ENCODE data around the gene MCM10. TPM values are rescaled to one million over a fixed set of nuclear protein-coding genes. Genes with fewer than 3 reads are reported as not detected.
"Not testable (repeated sequence)": the region's sequence is repeated elsewhere in the genome, so short reads cannot be mapped to it uniquely, and the experiment has no call there.

MCM10 gene
- total RNA-seq, 1 donor from 2014 or later = 14.8 TPM

GRCh38 chr10:13236638-13237037 lies 75.3 kb downstream of the MCM10 start:
- no peaks in the 10 kb centered on the region for H3K9me3 Mint-ChIP-seq
- no peak overlapping the region for H3K27ac Mint-ChIP-seq
- TF ChIP-seq CTCF (IDR thresholded peaks at IDR 0.05; ENCODE audit: unreplicated experiment) = no peak
- no peak for DNase-seq (ENCODE audit: low spot score in 2 of 2, unreplicated experiment in 2 of 2)
- no peak overlapping the region for H3K4me3 Mint-ChIP-seq
- no peaks in the 10 kb centered on the region for H3K36me3 Mint-ChIP-seq
- H3K27me3 Mint-ChIP-seq (ENCODE audit: low read depth) = no peaks in the 10 kb centered on the region
- peaks cover 2% of the 10 kb centered on the region for H3K4me1 Mint-ChIP-seq

GRCh38 chr10:13238271-13239077 lies 77.1 kb downstream of the MCM10 start:
- H3K27ac Mint-ChIP-seq = no peak overlapping the region
- H3K4me1 Mint-ChIP-seq = no peaks in the 10 kb centered on the region
- no peaks in the 10 kb centered on the region for H3K36me3 Mint-ChIP-seq
- H3K9me3 Mint-ChIP-seq = no peaks in the 10 kb centered on the region
- H3K27me3 Mint-ChIP-seq (ENCODE audit: low read depth) = no peaks in the 10 kb centered on the region
- H3K4me3 Mint-ChIP-seq = no peak overlapping the region
- TF ChIP-seq CTCF (IDR thresholded peaks at IDR 0.05; ENCODE audit: unreplicated experiment) = no peak
- no peak for DNase-seq (ENCODE audit: low spot score in 2 of 2, unreplicated experiment in 2 of 2)

- no peak for TF ChIP-seq CTCF (IDR thresholded peaks at IDR 0.05; ENCODE audit: unreplicated experiment)
These were observed 78.6 kb downstream of the MCM10 start for GRCh38 chr10:13239923-13240322.

GRCh38 chr10:13241613-13242012 lies 80.3 kb downstream of the MCM10 start:
- no peak overlapping the region for H3K4me3 Mint-ChIP-seq

More at GRCh38 chr10:13239923-13240322, 78.6 kb downstream of the MCM10 start:
- no peaks in the 10 kb centered on the region for H3K4me1 Mint-ChIP-seq
- H3K27ac Mint-ChIP-seq = no peak overlapping the region
- H3K9me3 Mint-ChIP-seq = no peaks in the 10 kb centered on the region
- no peaks in the 10 kb centered on the region for H3K36me3 Mint-ChIP-seq
- no peak for DNase-seq (ENCODE audit: low spot score in 2 of 2, unreplicated experiment in 2 of 2)
- no peak overlapping the region for H3K4me3 Mint-ChIP-seq
- no peaks in the 10 kb centered on the region for H3K27me3 Mint-ChIP-seq (ENCODE audit: low read depth)

GRCh38 chr10:13242260-13242659 lies 80.9 kb downstream of the MCM10 start:
- not testable (repeated sequence) for H3K27ac Mint-ChIP-seq; H3K27me3 Mint-ChIP-seq (ENCODE audit: low read depth); H3K36me3 Mint-ChIP-seq; H3K4me1 Mint-ChIP-seq; DNase-seq (ENCODE audit: low spot score in 2 of 2, unreplicated experiment in 2 of 2); H3K9me3 Mint-ChIP-seq; H3K4me3 Mint-ChIP-seq

More at GRCh38 chr10:13241613-13242012, 80.3 kb downstream of the MCM10 start:
- DNase-seq (ENCODE audit: low spot score in 2 of 2, unreplicated experiment in 2 of 2) = no peak
- no peaks in the 10 kb centered on the region for H3K27me3 Mint-ChIP-seq (ENCODE audit: low read depth)
- H3K9me3 Mint-ChIP-seq = no peaks in the 10 kb centered on the region
- TF ChIP-seq CTCF (IDR thresholded peaks at IDR 0.05; ENCODE audit: unreplicated experiment) = no peak
- no peak overlapping the region for H3K27ac Mint-ChIP-seq
- no peaks in the 10 kb centered on the region for H3K36me3 Mint-ChIP-seq
- H3K4me1 Mint-ChIP-seq = no peaks in the 10 kb centered on the region

GRCh38 chr10:13247246-13247645 lies 85.9 kb downstream of the MCM10 start:
- no peak overlapping the region for H3K4me3 Mint-ChIP-seq
- TF ChIP-seq CTCF (IDR thresholded peaks at IDR 0.05; ENCODE audit: unreplicated experiment) = no peak
- no peaks in the 10 kb centered on the region for H3K27me3 Mint-ChIP-seq (ENCODE audit: low read depth)
- H3K9me3 Mint-ChIP-seq = no peaks in the 10 kb centered on the region
- no peaks in the 10 kb centered on the region for H3K36me3 Mint-ChIP-seq
- no peaks in the 10 kb centered on the region for H3K4me1 Mint-ChIP-seq
- DNase-seq (ENCODE audit: low spot score in 2 of 2, unreplicated experiment in 2 of 2) = no peak
- H3K27ac Mint-ChIP-seq = no peak overlapping the region
